OCI-LY3 (cell line): ENCODE measurements around the gene ZNF639.

ENCODE experiments used
- H2AFZ ChIP-seq: fragments of 200-600, 300-600 bp; shearing (Covaris generic); 2 replicates; pipeline ENCODE4 v1.6.0; 2014; ENCODE audit warnings: antibody characterized with exemption, low read depth, low read length
- H3K27ac ChIP-seq: fragments of 200-600, 300-600 bp; sonication (generic); 2 replicates; pipeline ENCODE4 v1.5.1; 2014; ENCODE audit warnings: mild to moderate bottlenecking, low read length, moderate library complexity, mixed read lengths
- H3K27me3 ChIP-seq: fragments of 200-600, 300-600 bp; sonication (generic); 2 replicates; pipeline ENCODE4 v1.6.1; 2014; ENCODE audit warnings: low read depth, low read length, mixed read lengths
- H3K36me3 ChIP-seq: fragments of 200-600, 300-600 bp; sonication (generic); replicated peaks from 2 replicates; pipeline ENCODE3; 2014; ENCODE audit warnings: low read depth, low read length, mixed read lengths
- H3K4me1 ChIP-seq: fragments of 300-600, 200-600 bp; sonication (generic); 2 replicates; pipeline ENCODE4 v1.6.1; 2014; ENCODE audit warnings: low read length, mixed read lengths
- H3K4me2 ChIP-seq: fragments of 200-600, 300-600 bp; sonication (generic); 2 replicates; pipeline ENCODE4 v1.6.1; 2014; ENCODE audit warnings: low read length, mixed read lengths
- H3K4me3 ChIP-seq: fragments of 300-600, 200-600 bp; sonication (generic); 2 replicates; pipeline ENCODE4 v1.5.1; 2014; ENCODE audit warnings: antibody characterized with exemption, mild to moderate bottlenecking, low read length, moderate library complexity
- H3K79me2 ChIP-seq: fragments of 300-600, 200-600 bp; shearing (Covaris generic); 2 replicates; pipeline ENCODE4 v1.6.1; 2014; ENCODE audit warnings: mild to moderate bottlenecking, low read length, mixed read lengths
- H3K9ac ChIP-seq: fragments of 300-600, 200-600 bp; shearing (Covaris generic); 2 replicates; pipeline ENCODE4 v1.6.0; 2014; ENCODE audit warnings: mild to moderate bottlenecking, low read length, moderate library complexity
- H3K9me3 ChIP-seq: fragments of 200-600, 300-600 bp; shearing (Covaris generic); 2 replicates; pipeline ENCODE4 v1.6.1; 2014; ENCODE audit warnings: low read length, mixed read lengths; ENCODE audit not compliant: insufficient read depth
- H4K20me1 ChIP-seq: fragments of 200-600, 300-600 bp; sonication (generic); 2 replicates; pipeline ENCODE4 v1.6.1; 2016; ENCODE audit warnings: low read length, mixed read lengths; ENCODE audit not compliant: insufficient read depth
- CTCF ChIP-seq: fragments of 200-600, 300-600 bp; sonication (generic); IDR thresholded peaks from 2 replicates; pipeline ENCODE4 v1.5.1; 2014; ENCODE audit warnings: antibody characterized with exemption, low read length, low read depth
- EZH2phosphoT487 ChIP-seq: fragments of 200-600 bp; shearing (Covaris generic); IDR thresholded peaks from 2 replicates; pipeline ENCODE4 v1.6.1; 2018; ENCODE audit warnings: antibody characterized with exemption, mixed run types, low read depth

The ZNF639 gene

GRCh38 chr3:179278151-179278550 is 44.7 kb upstream of the ZNF639 start:
- Histone ChIP-seq H3K9ac (no peak overlapping the region), H2AFZ (no peak overlapping the region), H4K20me1 (no peaks in the 10 kb centered on the region), H3K4me1 (peaks cover 7% of the 10 kb centered on the region), H3K4me3 (no peak overlapping the region), H3K79me2 (no peaks in the 10 kb centered on the region), H3K27me3 (peaks cover 5% of the 10 kb centered on the region; the same call in 1 of the 2 replicates), H3K36me3 (no peaks in the 10 kb centered on the region), H3K27ac (no peak overlapping the region), H3K4me2 (no peak overlapping the region), H3K9me3 (no peaks in the 10 kb centered on the region)
- TF ChIP-seq CTCF (no peak), EZH2phosphoT487 (no peak)

DNA sequence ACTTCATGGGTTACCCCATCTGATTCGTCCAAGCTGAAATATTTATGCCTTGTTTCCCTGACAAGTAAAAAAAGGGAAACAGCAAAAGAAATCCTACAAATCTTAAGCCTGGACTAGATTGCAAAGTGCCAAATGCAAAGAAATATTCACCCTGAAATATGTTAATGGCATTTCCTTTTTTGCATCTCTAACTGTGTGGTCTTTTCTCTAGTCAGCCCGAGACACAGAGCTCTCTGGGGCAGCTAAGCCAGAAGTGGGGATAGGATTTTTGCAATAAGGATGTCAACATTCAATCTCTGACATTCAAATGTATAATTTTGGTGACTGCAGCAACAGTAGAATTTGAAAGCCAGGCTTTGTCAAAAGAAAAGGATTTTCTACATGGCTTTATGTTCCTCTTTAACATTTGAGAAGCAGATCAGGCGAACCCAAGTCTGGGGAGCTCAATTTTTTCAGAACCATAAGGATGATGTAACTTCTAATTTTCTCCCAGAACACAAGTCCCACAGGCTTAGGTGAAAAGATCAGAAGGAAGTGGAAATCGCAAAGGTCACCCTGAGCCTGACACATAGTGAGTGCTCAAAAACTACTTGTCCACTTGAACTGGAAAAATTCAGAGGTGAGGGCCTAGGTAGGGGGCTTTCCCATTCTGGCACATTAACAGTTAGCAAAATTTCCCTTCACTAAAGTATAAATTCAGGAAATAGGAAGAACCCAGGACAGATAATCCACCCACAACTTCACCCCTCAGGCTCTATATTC is 43.7 kb upstream of the ZNF639 start:
- Histone ChIP-seq H2AFZ (no peak overlapping the region), H3K79me2 (no peaks in the 10 kb centered on the region), H3K27me3 (peaks cover 6% of the 10 kb centered on the region; the same call in 1 of the 2 replicates), H3K27ac (no peak overlapping the region), H3K4me1 (peaks cover 7% of the 10 kb centered on the region), H3K36me3 (no peaks in the 10 kb centered on the region), H3K9me3 (no peaks in the 10 kb centered on the region), H3K4me3 (no peak overlapping the region), H3K4me2 (no peak overlapping the region), H4K20me1 (no peaks in the 10 kb centered on the region), H3K9ac (no peak overlapping the region)
- no peak for TF ChIP-seq EZH2phosphoT487
- TF ChIP-seq CTCF = no peak

DNA sequence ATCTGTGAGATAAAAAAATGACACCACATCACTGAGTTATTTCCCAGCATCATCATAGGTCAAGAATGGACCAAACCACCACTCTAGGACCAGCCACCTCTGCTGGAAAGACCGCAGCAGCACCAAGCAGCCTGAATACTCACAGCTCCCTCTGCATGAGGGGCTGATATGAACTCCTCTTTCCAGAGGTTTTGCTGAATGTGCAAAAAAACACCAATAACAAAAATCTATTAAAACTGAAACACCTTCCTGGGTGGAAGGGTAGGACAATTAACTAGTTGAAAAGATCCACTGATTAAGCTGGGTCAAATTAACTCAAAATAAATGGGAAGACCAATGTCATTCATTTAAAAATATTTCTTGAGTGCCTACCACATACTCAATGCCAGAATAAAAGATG is 43.0 kb upstream of the ZNF639 start:
- H3K27me3 ChIP-seq = peaks cover 6% of the 10 kb centered on the region; the same call in 1 of the 2 replicates
- H4K20me1 ChIP-seq = no peaks in the 10 kb centered on the region
- no peak overlapping the region for H2AFZ ChIP-seq
- TF ChIP-seq CTCF = no peak
- no peak for TF ChIP-seq EZH2phosphoT487
- no peaks in the 10 kb centered on the region for H3K36me3 ChIP-seq
- H3K79me2 ChIP-seq = no peaks in the 10 kb centered on the region
- H3K4me1 ChIP-seq = peaks cover 7% of the 10 kb centered on the region
- H3K4me2 ChIP-seq = no peak overlapping the region
- no peak overlapping the region for H3K27ac ChIP-seq
- no peak overlapping the region for H3K9ac ChIP-seq
- no peaks in the 10 kb centered on the region for H3K9me3 ChIP-seq
- no peak overlapping the region for H3K4me3 ChIP-seq

- Histone ChIP-seq H3K9me3 (no peaks in the 10 kb centered on the region), H3K4me1 (peaks cover 7% of the 10 kb centered on the region), H3K9ac (no peak overlapping the region), H2AFZ (no peak overlapping the region), H3K4me2 (no peak overlapping the region), H3K4me3 (no peak overlapping the region), H3K79me2 (no peaks in the 10 kb centered on the region), H3K27me3 (peaks cover 6% of the 10 kb centered on the region; the same call in 1 of the 2 replicates), H3K36me3 (no peaks in the 10 kb centered on the region), H3K27ac (no peak overlapping the region), H4K20me1 (no peaks in the 10 kb centered on the region)
- TF ChIP-seq EZH2phosphoT487 = no peak
- no peak for TF ChIP-seq CTCF
Measured at GRCh38 chr3:179281825-179282224, 41.0 kb upstream of the ZNF639 start.
